Right lobe of liver (tissue), 6 donors: ENCODE measurements around the gene PCNX1. TPM values are rescaled to one million over a fixed set of nuclear protein-coding genes. Genes with fewer than 3 reads are reported as not detected.

Source experiments
- ATAC-seq, 4 donors: fragments of 200-7000 bp; cut with Tn5 transposase; one replicate each; pipeline ENCODE4 v1.9.1; 2020; ENCODE audit warnings: mild to moderate bottlenecking in 4 of 4, moderate library complexity in 4 of 4
- DNase-seq, 3 donors: peaks; one replicate each; pipeline ENCODE4 v3.0.0-alpha.2; 2020
- H3K27ac ChIP-seq, 3 donors: fragments of 200-600 bp; one replicate each; pipeline ENCODE4 v1.8.0; 2022
- H3K27me3 ChIP-seq, 2 donors: fragments of 200-600 bp; one replicate each; pipeline ENCODE4 v1.8.0; 2022
- H3K36me3 ChIP-seq, 4 donors: fragments of 200-600 bp; sonication (generic) in 1 of 4; one replicate each; pipeline versions ENCODE4 v1.5.1 to v1.8.0; 2017 to 2022; ENCODE audit warnings: control low read depth in 1 of 4
- H3K4me1 ChIP-seq, 4 donors: fragments of 200-600 bp; sonication (generic) in 1 of 4; one replicate each; pipeline versions ENCODE4 v1.5.1 to v1.8.0; 2017 to 2022; ENCODE audit warnings: control low read depth in 1 of 4
- H3K4me3 ChIP-seq, 3 donors: fragments of 200-600 bp; one replicate each; pipeline ENCODE4 v1.8.0; 2022
- H3K9me3 ChIP-seq, 4 donors: fragments of 200-600 bp; sonication (generic) in 1 of 4; one replicate each; pipeline versions ENCODE4 v1.5.1 to v1.8.0; 2017 to 2022; ENCODE audit warnings: control low read depth in 1 of 4
- POLR2A ChIP-seq: fragments of 450-650 bp; IDR thresholded peaks from one replicate; pipeline ENCODE4 v1.6.1; 2017; ENCODE audit warnings: antibody characterized with exemption, mild to moderate bottlenecking
- WGBS: methylation state at CpG from one replicate; pipeline ENCODE4 v1.1.6; 2018; ENCODE audit warnings: low coverage, low lambda C conversion rate; ENCODE audit not compliant: insufficient coverage; ENCODE audit errors: missing lambda C conversion rate; 5-methylcytosine and 5-hydroxymethylcytosine counted together
- intact Hi-C, 2 donors: fragments of 100-400 bp; cut with DNase I; formaldehyde crosslinking; loops; one replicate each; pipeline versions ENCODE4 v1.11.2 to v1.14.1; 2022
- total RNA-seq, 6 experiments: library from RNA; depleted of rRNA in 2 of 6; stranded (reverse); fragments of >200 nt in 2 of 6; fragmentation: NEBNext Ultra II Directional in 3 of 6; extraction: Animal tissue kit (Norgen Biotek cat#: 25700) in 3 of 6; gene quantifications; one replicate each; pipeline versions ENCODE4 v1.1.0 to v1.2.4, GENCODE V29; 2016 to 2023
- TF ChIP-seq, protein P1 (sequence below), 4 donors: fragments of 200-600 bp in 3 of 4; fragments of 450-650 bp in 1 of 4; IDR thresholded peaks; one replicate each; pipeline versions ENCODE4 v1.5.1 to v1.8.0; 2016 to 2022; ENCODE audit warnings: antibody characterized with exemption in 4 of 4, mild to moderate bottlenecking in 2 of 4
- donor health status: DM: no; HTN: yes; CAD: no.
- donor health status: DM: no; HTN: no; CAD: no.
- donor health status: DM: no; HTN: no; CAD: no.
- donor health status: DM: no; HTN: yes; CAD: no.
- donor health status: DM: no; HTN: yes; CAD: no.

Gene PCNX1
- total RNA-seq, 6 experiments from 2014 or later = 25.4 to 33.2 (median 29.3) TPM

DNA sequence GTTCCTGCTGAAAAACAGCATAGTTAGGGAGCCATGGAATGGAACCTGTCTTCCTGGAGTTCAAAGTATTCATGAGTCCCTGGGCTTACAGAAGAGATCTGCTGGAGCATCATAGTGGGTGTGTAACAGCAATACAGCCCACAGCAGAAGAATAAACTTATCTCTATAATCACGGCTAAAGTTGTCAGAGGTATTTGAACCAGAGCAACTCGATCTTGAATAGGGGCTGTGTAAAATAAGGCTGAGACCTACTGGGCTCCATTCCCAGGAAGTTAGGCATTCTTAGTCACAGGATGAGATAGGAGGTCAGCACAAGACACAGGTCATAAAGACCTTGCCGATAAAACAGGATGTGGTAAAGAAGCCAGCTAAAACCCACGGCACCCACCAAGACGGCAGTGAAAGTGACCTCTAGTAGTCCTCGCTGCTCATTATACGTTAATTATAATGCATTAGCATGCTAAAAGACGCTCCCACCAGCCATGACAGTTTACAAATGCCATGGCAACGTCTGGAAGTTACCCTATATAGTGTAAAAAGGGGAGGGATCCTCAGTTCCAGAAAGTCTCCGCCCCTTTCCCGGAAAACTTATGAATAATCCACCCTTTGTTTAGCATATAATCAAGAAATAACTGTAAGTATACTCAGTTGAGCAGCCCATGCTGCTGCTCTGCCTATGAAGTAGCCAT is 223.4 kb downstream of the PCNX1 start:
- no peak for TF ChIP-seq POLR2A
- TF ChIP-seq, protein P1, sequence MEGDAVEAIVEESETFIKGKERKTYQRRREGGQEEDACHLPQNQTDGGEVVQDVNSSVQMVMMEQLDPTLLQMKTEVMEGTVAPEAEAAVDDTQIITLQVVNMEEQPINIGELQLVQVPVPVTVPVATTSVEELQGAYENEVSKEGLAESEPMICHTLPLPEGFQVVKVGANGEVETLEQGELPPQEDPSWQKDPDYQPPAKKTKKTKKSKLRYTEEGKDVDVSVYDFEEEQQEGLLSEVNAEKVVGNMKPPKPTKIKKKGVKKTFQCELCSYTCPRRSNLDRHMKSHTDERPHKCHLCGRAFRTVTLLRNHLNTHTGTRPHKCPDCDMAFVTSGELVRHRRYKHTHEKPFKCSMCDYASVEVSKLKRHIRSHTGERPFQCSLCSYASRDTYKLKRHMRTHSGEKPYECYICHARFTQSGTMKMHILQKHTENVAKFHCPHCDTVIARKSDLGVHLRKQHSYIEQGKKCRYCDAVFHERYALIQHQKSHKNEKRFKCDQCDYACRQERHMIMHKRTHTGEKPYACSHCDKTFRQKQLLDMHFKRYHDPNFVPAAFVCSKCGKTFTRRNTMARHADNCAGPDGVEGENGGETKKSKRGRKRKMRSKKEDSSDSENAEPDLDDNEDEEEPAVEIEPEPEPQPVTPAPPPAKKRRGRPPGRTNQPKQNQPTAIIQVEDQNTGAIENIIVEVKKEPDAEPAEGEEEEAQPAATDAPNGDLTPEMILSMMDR (IDR thresholded peaks at IDR 0.05) = no peak
- intact Hi-C loops = loop anchor here (10.0 kb wide), 2 partner anchors 184 to 624 kb away; no protein-coding TSS in a partner anchor
- H3K36me3 ChIP-seq = no peaks in the 10 kb centered on the region
- H3K27me3 ChIP-seq = no peaks in the 10 kb centered on the region
- no peak overlapping the region for H3K27ac ChIP-seq
- no peaks in the 10 kb centered on the region for H3K9me3 ChIP-seq
- H3K4me1 ChIP-seq = no peaks in the 10 kb centered on the region
- no peak for DNase-seq
- 56% methylated on average over 10 of the region's 11 CpGs for WGBS
- ATAC-seq = peak in 3 of 4 donors; percentile 31 to 73 (median 43)
- H3K4me3 ChIP-seq = no peak overlapping the region

DNA sequence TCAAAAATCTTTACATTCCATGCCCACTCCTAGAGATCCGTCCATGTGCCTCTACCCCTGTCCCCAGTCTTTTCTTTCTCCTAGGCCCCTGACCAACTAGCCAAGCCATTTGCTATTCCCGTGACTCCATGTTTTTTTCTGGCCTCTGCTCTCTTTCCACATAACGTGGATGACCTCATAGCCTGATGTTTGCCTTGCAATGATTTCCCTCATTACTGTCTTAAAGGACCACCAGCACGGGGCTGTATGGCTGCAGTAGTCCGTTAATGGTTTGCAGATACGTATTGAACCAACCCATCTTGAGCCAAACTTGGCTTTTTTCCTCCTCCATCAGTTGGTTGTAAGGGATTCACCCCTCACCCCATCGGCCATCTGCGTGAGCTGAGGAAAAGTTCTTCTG is 226.0 kb downstream of the PCNX1 start:
- H3K4me1 ChIP-seq = no peaks in the 10 kb centered on the region
- WGBS = 86% methylated on average over 8 of the region's 8 CpGs
- no peaks in the 10 kb centered on the region for H3K27me3 ChIP-seq
- TF ChIP-seq, protein P1 (IDR thresholded peaks at IDR 0.05) = no peak
- TF ChIP-seq POLR2A = no peak
- no peak overlapping the region for H3K4me3 ChIP-seq
- H3K27ac ChIP-seq = no peak overlapping the region
- no peaks in the 10 kb centered on the region for H3K36me3 ChIP-seq
- DNase-seq (no peak), ATAC-seq (no peak)
- intact Hi-C loops = loop anchor here (10.0 kb wide), 2 partner anchors 182 to 622 kb away; no protein-coding TSS in a partner anchor
- H3K9me3 ChIP-seq = no peaks in the 10 kb centered on the region

DNA sequence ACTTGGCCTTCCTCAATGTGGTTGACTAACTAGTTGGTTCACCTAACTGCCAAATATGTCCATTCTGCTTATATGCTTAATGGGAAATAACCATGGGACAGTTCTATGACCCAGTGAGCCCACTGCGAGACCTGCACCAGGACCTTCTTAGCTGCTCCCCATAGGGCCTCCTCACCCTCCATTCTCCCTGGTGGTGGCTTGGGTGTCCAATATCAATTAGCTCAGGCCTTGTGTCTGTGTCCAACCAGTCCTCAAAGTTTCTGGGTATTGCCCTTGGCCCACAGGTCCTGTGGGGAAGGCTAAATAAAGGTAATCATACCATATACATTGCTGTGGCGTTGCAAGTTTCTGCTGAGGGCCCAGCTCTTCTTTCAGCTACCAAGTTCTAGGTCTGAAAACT is 228.2 kb downstream of the PCNX1 start:
- Histone ChIP-seq H3K27me3 (no peaks in the 10 kb centered on the region), H3K27ac (no peak overlapping the region), H3K36me3 (no peaks in the 10 kb centered on the region), H3K9me3 (no peaks in the 10 kb centered on the region), H3K4me3 (no peak overlapping the region), H3K4me1 (no peaks in the 10 kb centered on the region)
- DNase-seq = no peak
- TF ChIP-seq, protein P1 (IDR thresholded peaks at IDR 0.05) = no peak
- TF ChIP-seq POLR2A = no peak
- WGBS = no CpG with 5 or more reads among the region's 2 CpGs
- intact Hi-C loops = loop anchor here (10.0 kb wide), 2 partner anchors 179 to 619 kb away; no protein-coding TSS in a partner anchor
- no peak for ATAC-seq

DNA sequence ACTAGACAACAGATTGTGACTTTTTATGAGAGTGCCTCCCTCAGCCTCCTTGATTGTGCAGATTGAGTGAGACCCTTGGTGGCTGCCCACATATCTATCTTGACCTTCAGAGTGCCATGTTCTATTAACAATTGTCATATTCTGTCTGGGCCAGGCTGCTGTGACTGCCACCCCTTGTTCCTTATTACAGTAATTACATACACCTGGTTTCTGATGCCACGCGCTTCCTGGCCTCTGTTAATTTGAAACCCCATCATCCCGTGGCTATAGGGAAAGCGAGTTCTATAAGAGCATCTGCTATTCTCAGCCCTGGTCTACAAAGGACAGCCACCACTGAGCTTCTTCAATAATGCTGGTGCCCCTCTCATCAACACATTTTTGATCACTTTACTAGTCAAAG is 228.7 kb downstream of the PCNX1 start:
- no peaks in the 10 kb centered on the region for H3K9me3 ChIP-seq
- no peak for DNase-seq
- no peak overlapping the region for H3K27ac ChIP-seq
- 85% methylated on average over 4 of the region's 4 CpGs for WGBS
- no peak overlapping the region for H3K4me3 ChIP-seq
- TF ChIP-seq, protein P1 (IDR thresholded peaks at IDR 0.05) = no peak
- TF ChIP-seq POLR2A = no peak
- intact Hi-C loops = loop anchor here (10.0 kb wide), 2 partner anchors 179 to 619 kb away; no protein-coding TSS in a partner anchor
- no peaks in the 10 kb centered on the region for H3K4me1 ChIP-seq
- H3K36me3 ChIP-seq = no peaks in the 10 kb centered on the region
- no peaks in the 10 kb centered on the region for H3K27me3 ChIP-seq
- ATAC-seq = no peak
